Esophagus squamous epithelium (tissue), 5 donors: ENCODE results near the gene ARF1. TPM values are rescaled to one million over a fixed set of nuclear protein-coding genes. Genes with fewer than 3 reads are reported as not detected.

Experiments
- DNase-seq: peaks from one replicate; lab custom pipeline; 2025; lab: John Stamatoyannopoulos, UW
- H3K27ac ChIP-seq, 4 donors: fragments of 200-600 bp; sonication (generic); one replicate each; pipeline ENCODE4 v1.5.1; 2016 to 2019; ENCODE audit warnings: mild to moderate bottlenecking in 1 of 4
- H3K27me3 ChIP-seq, 4 donors: fragments of 200-600 bp; sonication (generic); 1 replicate in 3 of 4; 2 replicates in 1 of 4; pipeline versions ENCODE4 v1.5.1 to v1.6.0; 2017 to 2021; ENCODE audit warnings: antibody characterized with exemption in 1 of 4
- H3K36me3 ChIP-seq, 3 donors: fragments of 200-600 bp; sonication (generic); one replicate each; pipeline ENCODE4 v1.5.1; 2016 to 2019
- H3K4me1 ChIP-seq, 3 donors: fragments of 200-600 bp; sonication (generic); one replicate each; pipeline ENCODE4 v1.5.1; 2017 to 2019
- H3K4me3 ChIP-seq, 4 donors: fragments of 200-600 bp; sonication (generic); 1 replicate in 3 of 4; 2 replicates in 1 of 4; pipeline ENCODE4 v1.5.1; 2016 to 2019; ENCODE audit warnings: mild to moderate bottlenecking in 2 of 4, moderate library complexity in 1 of 4
- H3K9me3 ChIP-seq, 3 donors: fragments of 200-600 bp; sonication (generic); one replicate each; pipeline ENCODE4 v1.5.1; 2016 to 2019
- POLR2A ChIP-seq, 4 donors: fragments of 450-650 bp; IDR thresholded peaks; one replicate each; pipeline ENCODE4 v1.6.1; 2017; ENCODE audit warnings: antibody characterized with exemption in 4 of 4, mild to moderate bottlenecking in 4 of 4, moderate library complexity in 3 of 4
- WGBS, 2 donors: methylation state at CpG; one replicate each; pipeline ENCODE4 v1.1.5; 2018; 5-methylcytosine and 5-hydroxymethylcytosine counted together
- intact Hi-C: fragments of 100-400 bp; cut with DNase I; formaldehyde crosslinking; loops from one replicate; pipeline ENCODE4 v1.15.0; 2022
- total RNA-seq, 4 donors: library from RNA; depleted of rRNA; stranded (reverse); fragments of >200 nt; gene quantifications; one replicate each; pipeline ENCODE4 v1.1.0, GENCODE V29; 2016
- TF ChIP-seq, protein P1 (sequence below), 6 experiments: fragments of 450-650 bp in 4 of 6; fragments of 200-600 bp in 2 of 6; sonication (generic) in 2 of 6; IDR thresholded peaks; one replicate each; pipeline ENCODE4 v1.5.1; 2016 to 2019; ENCODE audit warnings: antibody characterized with exemption in 6 of 6, mild to moderate bottlenecking in 4 of 6, moderate library complexity in 4 of 6
- donor health status: DM: yes; HTN: yes; CAD: no.

Gene ARF1
- total RNA-seq, 4 donors from 2014 or later = 279 to 327 (median 319) TPM

DNA sequence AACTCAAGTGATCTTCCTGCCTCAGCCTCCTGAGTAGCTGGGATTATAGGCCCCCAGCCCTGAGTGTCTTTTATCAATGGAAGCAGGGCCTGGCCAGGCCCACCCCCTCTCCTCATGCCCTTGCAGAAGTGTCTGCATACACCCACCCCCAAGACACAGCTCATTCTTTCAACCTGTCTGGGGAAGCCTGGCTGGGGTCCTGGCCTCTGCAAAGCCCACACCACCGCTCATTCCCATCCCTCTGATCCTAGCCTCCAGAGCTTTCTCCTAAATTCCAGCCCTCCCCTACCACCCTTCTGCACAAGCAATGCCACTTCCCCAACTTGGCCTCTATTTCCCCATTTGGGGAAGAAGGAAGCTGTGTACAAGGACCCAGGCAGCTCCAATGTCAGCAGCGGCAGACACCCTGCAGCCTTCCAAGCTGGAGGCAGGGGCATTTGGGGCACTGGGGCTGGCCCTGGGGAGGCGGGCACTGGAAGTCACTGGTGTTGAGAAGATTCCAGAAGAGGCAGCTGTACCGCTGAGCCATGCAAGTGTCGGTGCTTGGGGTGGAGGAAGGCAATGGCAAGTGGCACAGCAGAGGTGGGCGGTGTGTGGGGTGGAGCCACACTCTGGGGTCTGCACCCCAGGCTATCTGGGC, 33.7 kb upstream of the ARF1 start:
- Histone ChIP-seq H3K4me3 (no peak overlapping the region), H3K4me1 (peaks cover 0 to 17% (median 6%) of the 10 kb centered on the region in 3 donors), H3K27ac (no peak overlapping the region), H3K27me3 (peaks cover 0 to 59% (median 0%) of the 10 kb centered on the region in 4 donors), H3K9me3 (no peaks in the 10 kb centered on the region), H3K36me3 (no peaks in the 10 kb centered on the region)
- WGBS, 2 donors = 81% methylated on average over 4 to 6 of the region's 6 CpGs
- DNase-seq = no peak
- intact Hi-C loops = no loop called here
- no peak for TF ChIP-seq POLR2A (IDR thresholded peaks at IDR 0.05)
- TF ChIP-seq, protein P1, sequence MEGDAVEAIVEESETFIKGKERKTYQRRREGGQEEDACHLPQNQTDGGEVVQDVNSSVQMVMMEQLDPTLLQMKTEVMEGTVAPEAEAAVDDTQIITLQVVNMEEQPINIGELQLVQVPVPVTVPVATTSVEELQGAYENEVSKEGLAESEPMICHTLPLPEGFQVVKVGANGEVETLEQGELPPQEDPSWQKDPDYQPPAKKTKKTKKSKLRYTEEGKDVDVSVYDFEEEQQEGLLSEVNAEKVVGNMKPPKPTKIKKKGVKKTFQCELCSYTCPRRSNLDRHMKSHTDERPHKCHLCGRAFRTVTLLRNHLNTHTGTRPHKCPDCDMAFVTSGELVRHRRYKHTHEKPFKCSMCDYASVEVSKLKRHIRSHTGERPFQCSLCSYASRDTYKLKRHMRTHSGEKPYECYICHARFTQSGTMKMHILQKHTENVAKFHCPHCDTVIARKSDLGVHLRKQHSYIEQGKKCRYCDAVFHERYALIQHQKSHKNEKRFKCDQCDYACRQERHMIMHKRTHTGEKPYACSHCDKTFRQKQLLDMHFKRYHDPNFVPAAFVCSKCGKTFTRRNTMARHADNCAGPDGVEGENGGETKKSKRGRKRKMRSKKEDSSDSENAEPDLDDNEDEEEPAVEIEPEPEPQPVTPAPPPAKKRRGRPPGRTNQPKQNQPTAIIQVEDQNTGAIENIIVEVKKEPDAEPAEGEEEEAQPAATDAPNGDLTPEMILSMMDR (IDR thresholded peaks at IDR 0.05) = no peak

GRCh38 chr1:228050571-228051231, 31.8 kb upstream of the ARF1 start:
- Histone ChIP-seq H3K9me3 (no peaks in the 10 kb centered on the region), H3K4me1 (peaks cover 0 to 4% (median 3%) of the 10 kb centered on the region in 3 donors), H3K27me3 (peaks cover 0 to 51% (median 0%) of the 10 kb centered on the region in 4 donors), H3K4me3 (no peak overlapping the region), H3K36me3 (no peaks in the 10 kb centered on the region), H3K27ac (no peak overlapping the region)
- DNase-seq = no peak
- TF ChIP-seq, protein P1 (IDR thresholded peaks at IDR 0.05) = no peak
- no peak for TF ChIP-seq POLR2A (IDR thresholded peaks at IDR 0.05)
- WGBS, 2 donors = 89 to 92% methylated on average over 6 to 17 of the region's 30 CpGs
- intact Hi-C loops = no loop called here

DNA sequence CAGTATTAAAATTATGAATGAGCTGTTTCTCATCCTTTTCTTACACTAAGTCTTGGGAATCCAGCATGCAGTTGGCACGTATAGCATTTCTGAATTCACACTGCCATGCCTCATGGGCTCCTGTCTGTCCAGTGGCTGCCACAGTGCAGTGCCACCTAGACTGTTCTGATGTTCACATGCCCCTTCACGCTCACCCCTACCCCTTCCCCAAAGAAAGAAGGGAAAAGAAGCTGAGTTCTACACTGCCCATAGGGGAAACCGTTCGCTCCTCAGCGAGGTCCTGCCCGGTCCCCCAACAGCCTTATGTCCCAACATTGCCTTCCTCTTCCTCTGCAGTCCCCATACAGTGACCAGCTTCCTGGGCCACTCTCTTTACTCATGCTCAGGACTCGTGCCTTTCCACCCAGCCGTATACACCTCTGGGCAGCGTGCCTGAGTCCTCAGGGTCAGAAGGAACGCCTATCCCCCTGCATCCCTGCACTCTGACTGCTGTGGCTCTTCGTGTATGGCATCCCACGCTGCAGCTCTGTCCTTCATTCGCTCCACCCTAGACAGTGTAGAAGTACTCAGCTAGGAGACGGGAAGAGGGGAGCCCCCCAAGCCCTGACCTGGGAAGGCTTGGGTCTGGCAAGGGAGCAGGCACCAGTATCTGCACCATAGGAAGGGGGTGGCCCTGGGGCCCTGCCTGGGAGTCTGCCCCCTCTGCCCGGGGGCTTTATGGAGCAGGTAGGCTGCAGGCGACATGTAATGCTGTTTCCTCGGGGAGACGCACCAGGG, 24.1 kb upstream of the ARF1 start:
- DNase-seq = no peak
- peaks cover 8 to 34% (median 12%) of the 10 kb centered on the region in 3 donors for H3K4me1 ChIP-seq
- H3K4me3 ChIP-seq = no peak overlapping the region
- no peaks in the 10 kb centered on the region for H3K36me3 ChIP-seq
- peaks cover 0 to 69% (median 17%) of the 10 kb centered on the region in 4 donors for H3K27me3 ChIP-seq
- TF ChIP-seq, protein P1 (IDR thresholded peaks at IDR 0.05) = no peak
- TF ChIP-seq POLR2A (IDR thresholded peaks at IDR 0.05) = no peak
- peaks cover 0 to 6% (median 0%) of the 10 kb centered on the region in 3 donors for H3K9me3 ChIP-seq
- no peak overlapping the region for H3K27ac ChIP-seq
- WGBS, 2 donors = 59 to 74% methylated on average over 11 to 13 of the region's 18 CpGs
- intact Hi-C loops = no loop called here

DNA sequence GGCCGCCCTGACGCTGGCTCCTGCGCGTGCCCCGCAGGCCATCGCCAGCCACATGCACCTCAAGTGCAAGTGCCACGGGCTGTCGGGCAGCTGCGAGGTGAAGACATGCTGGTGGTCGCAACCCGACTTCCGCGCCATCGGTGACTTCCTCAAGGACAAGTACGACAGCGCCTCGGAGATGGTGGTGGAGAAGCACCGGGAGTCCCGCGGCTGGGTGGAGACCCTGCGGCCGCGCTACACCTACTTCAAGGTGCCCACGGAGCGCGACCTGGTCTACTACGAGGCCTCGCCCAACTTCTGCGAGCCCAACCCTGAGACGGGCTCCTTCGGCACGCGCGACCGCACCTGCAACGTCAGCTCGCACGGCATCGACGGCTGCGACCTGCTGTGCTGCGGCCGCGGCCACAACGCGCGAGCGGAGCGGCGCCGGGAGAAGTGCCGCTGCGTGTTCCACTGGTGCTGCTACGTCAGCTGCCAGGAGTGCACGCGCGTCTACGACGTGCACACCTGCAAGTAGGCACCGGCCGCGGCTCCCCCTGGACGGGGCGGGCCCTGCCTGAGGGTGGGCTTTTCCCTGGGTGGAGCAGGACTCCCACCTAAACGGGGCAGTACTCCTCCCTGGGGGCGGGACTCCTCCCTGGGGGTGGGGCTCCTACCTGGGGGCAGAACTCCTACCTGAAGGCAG, 23.4 kb upstream of the ARF1 start:
- H3K27me3 ChIP-seq = peaks cover 0 to 70% (median 20%) of the 10 kb centered on the region in 4 donors

More for the DNA sequence above, 23.4 kb upstream of the ARF1 start:
- peak overlapping the region; percentile 6 to 52 (median 38) for H3K4me3 ChIP-seq
- no peak for DNase-seq
- 50 to 70% methylated on average over 13 of the region's 66 CpGs for WGBS, 2 donors
- H3K9me3 ChIP-seq = peaks cover 0 to 6% (median 0%) of the 10 kb centered on the region in 3 donors
- peak overlapping the region in 1 of 4 donors; percentile 17 for H3K27ac ChIP-seq
- intact Hi-C loops = no loop called here
- H3K4me1 ChIP-seq = peaks cover 8 to 34% (median 12%) of the 10 kb centered on the region in 3 donors
- no peaks in the 10 kb centered on the region for H3K36me3 ChIP-seq
- TF ChIP-seq POLR2A (IDR thresholded peaks at IDR 0.05) = no peak
- TF ChIP-seq, protein P1 (IDR thresholded peaks at IDR 0.05) = no peak
